HG03460 (cell line): ENCODE results near the gene CALN1.
"Not testable (repeated sequence)": the region's sequence is repeated elsewhere in the genome, so short reads cannot be mapped to it uniquely, and the experiment has no call there.

Experiments used
- ATAC-seq: cut with Tn5 transposase; IDR thresholded peaks from one replicate; pipeline ENCODE4 v1.9.1; 2021; ENCODE audit not compliant: unreplicated experiment

The CALN1 gene

GRCh38 chr7:71995111-71995510 lies 417.0 kb downstream of the CALN1 start:
- ATAC-seq, result no peak

- ATAC-seq, result no peak
These were observed 420.6 kb downstream of the CALN1 start for GRCh38 chr7:71991586-71991985.

- no peak for ATAC-seq
These were observed 422.0 kb downstream of the CALN1 start for GRCh38 chr7:71990138-71990462.

- no peak for ATAC-seq
These were observed 423.9 kb downstream of the CALN1 start for GRCh38 chr7:71988201-71988600.

GRCh38 chr7:71987200-71987767 lies 424.9 kb downstream of the CALN1 start:
- ATAC-seq, result no peak

- ATAC-seq, result no peak
These were observed 427.8 kb downstream of the CALN1 start for GRCh38 chr7:71984348-71984747.

GRCh38 chr7:71982851-71983250 lies 429.3 kb downstream of the CALN1 start:
- ATAC-seq, result no peak

- no peak for ATAC-seq
These were observed 435.5 kb downstream of the CALN1 start for GRCh38 chr7:71976645-71977044.

- ATAC-seq, result no peak
These were observed 437.5 kb downstream of the CALN1 start for GRCh38 chr7:71974611-71975010.

GRCh38 chr7:71972534-71972933 lies 439.6 kb downstream of the CALN1 start:
- ATAC-seq, result no peak

GRCh38 chr7:71970725-71971124 lies 441.4 kb downstream of the CALN1 start:
- ATAC-seq, result no peak

- ATAC-seq, result no peak
These were observed 449.5 kb downstream of the CALN1 start for GRCh38 chr7:71962636-71963035.

- no peak for ATAC-seq
These were observed 450.9 kb downstream of the CALN1 start for GRCh38 chr7:71961283-71961682.

GRCh38 chr7:71942115-71942514 lies 470.0 kb downstream of the CALN1 start:
- ATAC-seq, result no peak

GRCh38 chr7:71937840-71938371 lies 474.2 kb downstream of the CALN1 start:
- no peak for ATAC-seq

GRCh38 chr7:71935674-71936073 lies 476.5 kb downstream of the CALN1 start:
- ATAC-seq, result no peak

- ATAC-seq, result no peak
These were observed 478.7 kb downstream of the CALN1 start for GRCh38 chr7:71933426-71933825.

- ATAC-seq, result no peak
These were observed 486.5 kb downstream of the CALN1 start for GRCh38 chr7:71925663-71926062.

- not testable (repeated sequence) for ATAC-seq
These were observed 497.9 kb downstream of the CALN1 start for GRCh38 chr7:71914204-71914603.

GRCh38 chr7:71912476-71912875 lies 499.7 kb downstream of the CALN1 start:
- ATAC-seq, result no peak

- no peak for ATAC-seq
These were observed 501.1 kb downstream of the CALN1 start for GRCh38 chr7:71911051-71911450.

GRCh38 chr7:71905821-71906220 lies 506.3 kb downstream of the CALN1 start:
- ATAC-seq, result no peak

- ATAC-seq, result no peak
These were observed 507.7 kb downstream of the CALN1 start for GRCh38 chr7:71904484-71904883.
